ENCODE results near the gene TH. TPM values are rescaled to one million over a fixed set of nuclear protein-coding genes. Genes with fewer than 3 reads are reported as not detected.

Gene TH
- total and polyA plus RNA-seq, 2 of the 8 experiments (the other 6 are each of a cell fraction or from before 2014, with no cell fraction given), result 0.09 TPM; not detected in 1

- no peak for TF ChIP-seq MAFK (IDR thresholded peaks at IDR 0.05; ENCODE audit: low read depth, low read length)
- TF ChIP-seq ASH2L (IDR thresholded peaks at IDR 0.05; ENCODE audit: low read length), result no peak
- TF ChIP-seq SP1 (IDR thresholded peaks at IDR 0.05; ENCODE audit: low read depth, low read length), result no peak
These were observed 49.4 kb upstream of the TH start (continued) for GRCh38 chr11:2221024-2221423.
